Ishikawa (cell line): ENCODE measurements around the gene SOX5.

Experiments
- CEBPB ChIP-seq: IDR thresholded peaks from 2 replicates; pipeline ENCODE4 v1.6.1; 2012
- CREB1 ChIP-seq: IDR thresholded peaks from 2 replicates; pipeline ENCODE4 v1.6.1; 2012; ENCODE audit warnings: low read depth
- EGR1 ChIP-seq: IDR thresholded peaks from 2 replicates; pipeline ENCODE4 v1.6.1; 2012
- EP300 ChIP-seq: IDR thresholded peaks from 2 replicates; pipeline ENCODE4 v1.6.1; 2012; ENCODE audit warnings: borderline replicate concordance
- FOXM1 ChIP-seq: IDR thresholded peaks from 2 replicates; pipeline ENCODE4 v1.6.1; 2012; ENCODE audit warnings: low read depth, borderline replicate concordance
- MAX ChIP-seq: IDR thresholded peaks from 2 replicates; pipeline ENCODE4 v1.6.1; 2012
- NFIC ChIP-seq: IDR thresholded peaks from 2 replicates; pipeline ENCODE4 v1.6.1; 2012
- RAD21 ChIP-seq: IDR thresholded peaks from 2 replicates; pipeline ENCODE4 v1.6.1; 2012; ENCODE audit warnings: low read depth
- REST ChIP-seq: IDR thresholded peaks from 2 replicates; pipeline ENCODE4 v1.6.1; 2012; ENCODE audit warnings: low read depth, mild to moderate bottlenecking
- TAF1 ChIP-seq: IDR thresholded peaks from 2 replicates; pipeline ENCODE4 v1.6.1; 2012; ENCODE audit warnings: low read depth, mild to moderate bottlenecking
- TCF12 ChIP-seq: IDR thresholded peaks from 2 replicates; pipeline ENCODE4 v1.6.1; 2012; ENCODE audit warnings: low read depth
- TEAD4 ChIP-seq: IDR thresholded peaks from 2 replicates; pipeline ENCODE4 v1.6.1; 2012
- USF1 ChIP-seq: IDR thresholded peaks from 2 replicates; pipeline ENCODE4 v1.6.1; 2012
- YY1 ChIP-seq: IDR thresholded peaks from 2 replicates; pipeline ENCODE4 v1.6.1; 2012; ENCODE audit warnings: low read depth
- ZBTB7A ChIP-seq: IDR thresholded peaks from 2 replicates; pipeline ENCODE4 v1.6.1; 2012; ENCODE audit warnings: low read depth

SOX5 gene

GRCh38 chr12:23731493-23731892 lies 218.0 kb downstream of the SOX5 start:
- TF ChIP-seq ZBTB7A, result no peak
- no peak for TF ChIP-seq CREB1
- no peak for TF ChIP-seq EGR1
- TF ChIP-seq NFIC, result no peak
- TF ChIP-seq FOXM1, result no peak
- TF ChIP-seq YY1, result no peak
- TF ChIP-seq TEAD4, result no peak
- no peak for TF ChIP-seq TCF12
- TF ChIP-seq EP300, result no peak
- no peak for TF ChIP-seq CEBPB
- no peak for TF ChIP-seq TAF1

- TF ChIP-seq EP300, result no peak
- no peak for TF ChIP-seq YY1
- no peak for TF ChIP-seq EGR1
- TF ChIP-seq NFIC, result no peak
Observed at GRCh38 chr12:23731035-23731434, 218.4 kb downstream of the SOX5 start.

GRCh38 chr12:23729359-23729758 lies 220.1 kb downstream of the SOX5 start:
- peak; percentile 98 for TF ChIP-seq EP300
- TF ChIP-seq TEAD4, result peak; percentile 95
- peak; percentile 56; the same call in 1 of the 2 replicates for TF ChIP-seq MAX
- peak; percentile 14 for TF ChIP-seq RAD21
- TF ChIP-seq EGR1, result no peak
- TF ChIP-seq CREB1, result 0 out of 2 replicates have a peak, but pooled peaks have one; percentile 40
- no peak for TF ChIP-seq REST
- TF ChIP-seq FOXM1, result peak; percentile 96
- peak; percentile 42; the same call in 1 of the 2 replicates for TF ChIP-seq CEBPB
- no peak for TF ChIP-seq USF1
- TF ChIP-seq TCF12, result peak; percentile 93
- TF ChIP-seq NFIC, result peak; percentile 88

GRCh38 chr12:23726646-23727045 lies 222.8 kb downstream of the SOX5 start:
- TF ChIP-seq FOXM1 (no peak), YY1 (no peak), REST (no peak), USF1 (no peak), TCF12 (no peak), CREB1 (no peak), ZBTB7A (no peak), EP300 (no peak), TAF1 (no peak), NFIC (no peak), RAD21 (no peak), CEBPB (no peak), TEAD4 (no peak), EGR1 (no peak), MAX (no peak)

GRCh38 chr12:23722655-23723054 lies 226.8 kb downstream of the SOX5 start:
- TF ChIP-seq TEAD4 (no peak), CREB1 (no peak), TAF1 (no peak), REST (no peak), NFIC (no peak), MAX (no peak)
